Measurements from ENCODE around the gene TNIP2.

The TNIP2 gene

GRCh38 chr4:2755821-2756690 lies at the start of gene TNIP2:
TSS of gene TNIP2 (minus strand) at chr4:2756336. CDS start at chr4:2756289, 47 bp downstream.
- peak; percentile 86 for DNase-seq

DNA sequence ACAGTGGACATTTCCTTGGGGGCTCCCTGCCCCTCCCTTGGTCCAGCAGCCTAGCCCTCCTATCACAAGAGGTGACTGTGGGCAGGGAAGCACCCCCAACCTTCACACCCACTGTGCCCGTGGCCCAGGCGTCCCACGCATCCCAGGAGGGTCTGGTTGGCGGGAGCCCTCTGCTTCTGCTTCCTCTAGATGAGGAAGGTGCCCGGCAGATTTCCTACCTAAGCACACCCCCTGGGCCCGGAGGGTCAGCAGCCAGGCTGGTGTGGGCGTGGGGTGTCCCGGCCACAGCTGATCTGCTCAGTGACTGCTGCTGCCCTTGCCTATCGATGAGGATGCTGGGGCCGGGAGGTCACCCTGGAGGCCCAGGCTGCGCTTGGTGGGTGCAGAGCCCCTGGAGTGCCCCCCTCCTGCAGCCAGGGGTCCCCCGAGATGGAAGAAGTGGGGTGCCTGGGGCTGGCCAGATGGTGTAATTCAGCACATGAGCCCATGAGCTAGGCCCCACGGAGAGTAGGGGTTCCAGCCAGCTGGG lies 48.9 kb upstream of the TNIP2 start:
- DNase-seq: no peak

DNA sequence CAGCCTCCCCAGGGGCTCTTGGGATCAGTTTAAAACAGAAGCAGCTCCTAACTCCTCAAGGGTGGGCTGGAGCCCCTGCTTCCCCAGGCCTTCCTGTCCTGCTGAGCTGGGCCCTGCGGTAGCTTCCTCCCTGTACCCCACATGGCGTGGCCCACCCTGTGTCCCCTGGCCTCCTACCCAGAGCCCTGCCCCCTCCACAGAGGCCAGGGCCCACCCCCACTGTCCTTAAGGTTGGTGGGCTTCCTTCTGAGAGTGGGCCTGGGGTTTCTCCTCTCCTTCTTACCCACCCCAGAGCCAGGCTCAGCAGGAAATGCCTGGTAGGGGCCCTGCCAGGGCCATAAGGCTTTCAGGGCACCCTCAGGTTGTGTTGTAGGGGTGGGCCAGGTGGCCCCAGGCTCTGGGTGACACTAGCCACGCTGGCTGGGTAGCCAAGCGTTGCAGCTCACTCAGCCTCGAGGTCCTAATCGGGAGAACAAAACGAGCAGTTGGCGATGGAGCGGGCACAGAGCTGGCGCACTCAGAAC lies 48.4 kb upstream of the TNIP2 start:
- no peak for DNase-seq

DNA sequence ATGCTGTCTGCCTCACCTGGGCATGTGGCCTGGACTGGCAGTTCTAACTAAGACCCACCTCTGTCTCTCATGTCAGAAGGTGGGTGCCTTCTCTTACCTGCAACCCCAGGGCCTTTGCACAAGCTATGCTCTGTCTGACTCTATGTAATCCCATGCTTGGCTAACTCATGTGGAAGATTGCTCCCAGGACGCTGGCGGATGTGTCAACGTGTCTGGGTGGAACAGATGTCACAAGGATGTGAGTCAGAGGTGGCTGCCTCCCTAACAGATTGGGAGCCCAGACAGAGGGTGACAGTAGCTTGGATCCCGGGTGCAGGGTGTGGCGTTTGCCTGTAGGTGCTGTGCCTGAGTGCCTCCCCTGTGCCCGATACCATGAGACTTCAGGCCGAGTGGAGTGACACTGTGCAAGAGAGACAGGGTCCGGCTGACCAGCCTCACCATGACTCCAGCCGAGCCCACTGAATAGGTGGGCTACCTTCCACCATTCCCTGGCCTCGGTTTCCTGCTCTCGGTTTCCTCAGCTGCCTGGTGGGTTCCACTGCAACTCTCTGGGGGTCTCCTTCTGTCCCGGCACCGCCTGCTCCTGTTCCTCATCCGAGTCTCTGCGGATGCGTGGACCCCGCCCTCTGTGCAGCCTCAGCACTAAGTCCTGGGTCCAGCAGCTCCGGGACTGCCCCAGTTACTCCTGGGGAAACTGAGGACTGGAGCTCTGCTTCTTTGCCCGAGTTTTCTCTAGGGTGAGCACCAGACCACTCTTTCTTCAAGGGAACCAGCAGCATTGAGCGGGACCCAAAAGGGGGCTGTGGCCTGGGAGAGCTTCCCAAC lies 47.7 kb upstream of the TNIP2 start:
- DNase-seq: no peak

GRCh38 chr4:2802618-2803531 lies 46.7 kb upstream of the TNIP2 start:
- no peak for DNase-seq

GRCh38 chr4:2800691-2801596 lies 44.8 kb upstream of the TNIP2 start:
- peak; percentile 79 for DNase-seq

DNA sequence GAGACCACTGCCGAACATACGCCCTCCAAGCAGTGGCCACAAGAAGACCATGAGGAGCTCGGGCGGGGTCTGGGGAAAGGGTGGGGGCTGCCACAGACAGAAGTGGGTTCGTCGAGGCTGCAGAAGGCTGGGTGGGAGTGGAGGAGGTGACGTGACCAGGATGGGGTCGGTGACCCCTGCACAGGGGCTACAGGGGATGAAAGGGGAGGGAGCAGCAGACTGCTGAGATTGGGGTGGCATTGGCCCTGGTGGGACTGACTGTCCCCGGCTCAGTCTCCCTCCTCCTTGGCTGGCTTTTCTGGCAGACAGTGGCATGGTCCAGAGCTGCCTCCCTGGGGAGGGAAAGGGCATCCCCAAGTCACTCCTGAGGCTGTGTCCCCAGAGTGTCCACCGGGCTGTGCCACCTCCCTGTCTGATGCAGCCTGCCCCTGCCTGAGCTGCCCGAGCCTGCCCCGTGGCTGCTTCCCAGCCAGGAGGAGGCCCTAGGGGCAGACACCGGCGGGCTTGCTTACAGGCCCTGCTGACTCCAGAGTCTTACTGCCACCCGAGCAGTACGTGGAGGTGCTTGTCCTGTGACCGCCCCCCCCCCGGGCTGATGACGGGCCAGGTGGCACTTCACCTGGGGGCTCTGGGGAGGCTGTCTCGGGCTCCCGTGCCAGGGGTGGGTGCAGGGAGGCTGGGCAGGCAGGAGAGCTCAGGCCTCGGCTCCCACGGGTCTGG lies 44.0 kb upstream of the TNIP2 start:
- peak; percentile 44 for DNase-seq

DNA sequence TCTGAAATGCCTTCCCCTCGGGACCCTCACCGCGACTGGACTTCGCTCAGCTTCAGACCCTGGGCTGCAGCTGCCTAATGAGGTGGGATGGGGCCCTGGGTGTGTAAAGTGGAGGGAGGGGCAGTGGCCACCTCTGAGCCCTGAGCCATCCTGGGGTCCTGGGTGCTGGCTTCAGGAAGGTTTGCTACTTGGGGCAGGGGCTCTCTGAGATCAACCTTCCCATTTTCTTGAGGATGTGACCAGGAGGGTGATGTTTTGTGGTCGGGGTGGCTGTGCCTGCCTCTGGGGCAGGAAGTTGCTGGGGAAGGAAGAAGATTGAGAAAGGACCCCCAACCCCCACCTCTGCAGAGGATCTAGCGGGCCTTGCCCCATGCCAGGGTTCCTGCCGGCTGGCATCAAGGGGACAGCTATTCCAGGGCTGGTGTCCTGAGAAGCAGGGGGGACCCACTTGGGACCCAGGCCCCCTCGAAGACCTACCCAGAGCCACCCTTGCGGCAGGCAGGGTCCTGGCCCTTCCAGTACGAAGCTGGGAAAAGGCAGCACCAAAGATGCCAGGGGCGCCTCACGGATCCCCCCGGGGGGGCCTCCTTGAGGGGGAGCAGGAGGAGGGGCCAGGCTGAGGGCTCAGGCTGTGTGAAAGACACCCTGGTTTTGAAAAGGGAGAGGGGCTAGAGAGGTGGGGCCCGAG lies 43.2 kb upstream of the TNIP2 start:
- DNase-seq: peak; percentile 58

GRCh38 chr4:2798399-2799223 lies 42.5 kb upstream of the TNIP2 start:
- DNase-seq: peak; percentile 88

DNA sequence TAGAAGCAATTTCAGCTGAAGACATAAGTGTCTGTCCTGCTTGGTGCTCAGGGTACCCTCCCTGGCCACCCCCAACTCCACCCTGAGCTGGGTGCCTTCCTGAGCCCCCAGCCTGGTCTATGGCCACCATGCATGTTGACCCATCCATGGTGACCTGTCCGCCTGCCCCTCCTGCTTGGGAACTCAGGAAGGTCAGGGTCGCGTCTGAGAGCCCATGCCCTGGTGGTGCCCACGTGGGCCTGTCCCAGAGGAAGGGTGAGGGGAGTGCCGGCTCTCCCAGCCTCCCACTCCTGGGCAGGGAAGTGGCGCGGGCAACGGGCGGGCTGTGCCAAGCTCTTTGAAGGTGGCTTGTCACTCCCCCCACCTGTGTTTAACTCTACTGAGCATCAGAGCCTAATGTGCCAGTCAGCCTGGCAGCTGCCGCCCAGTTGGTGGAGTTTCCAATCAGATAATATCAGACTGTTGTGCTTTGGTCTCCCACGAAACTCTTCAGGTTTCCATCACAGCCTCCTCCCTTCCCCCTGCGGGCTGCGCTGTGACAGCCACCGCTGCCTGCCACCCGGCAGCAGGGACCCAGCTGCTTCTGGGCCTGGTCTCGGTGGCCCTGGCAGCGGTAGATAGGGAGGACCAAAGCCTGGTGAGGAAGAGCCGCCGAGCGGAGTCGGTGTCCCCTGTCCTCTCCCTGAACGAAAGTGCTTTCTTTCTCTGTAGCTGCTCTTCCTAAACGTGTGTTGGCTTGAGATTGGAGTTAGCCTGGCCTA lies 41.6 kb upstream of the TNIP2 start:
- peak; percentile 92 for DNase-seq

DNA sequence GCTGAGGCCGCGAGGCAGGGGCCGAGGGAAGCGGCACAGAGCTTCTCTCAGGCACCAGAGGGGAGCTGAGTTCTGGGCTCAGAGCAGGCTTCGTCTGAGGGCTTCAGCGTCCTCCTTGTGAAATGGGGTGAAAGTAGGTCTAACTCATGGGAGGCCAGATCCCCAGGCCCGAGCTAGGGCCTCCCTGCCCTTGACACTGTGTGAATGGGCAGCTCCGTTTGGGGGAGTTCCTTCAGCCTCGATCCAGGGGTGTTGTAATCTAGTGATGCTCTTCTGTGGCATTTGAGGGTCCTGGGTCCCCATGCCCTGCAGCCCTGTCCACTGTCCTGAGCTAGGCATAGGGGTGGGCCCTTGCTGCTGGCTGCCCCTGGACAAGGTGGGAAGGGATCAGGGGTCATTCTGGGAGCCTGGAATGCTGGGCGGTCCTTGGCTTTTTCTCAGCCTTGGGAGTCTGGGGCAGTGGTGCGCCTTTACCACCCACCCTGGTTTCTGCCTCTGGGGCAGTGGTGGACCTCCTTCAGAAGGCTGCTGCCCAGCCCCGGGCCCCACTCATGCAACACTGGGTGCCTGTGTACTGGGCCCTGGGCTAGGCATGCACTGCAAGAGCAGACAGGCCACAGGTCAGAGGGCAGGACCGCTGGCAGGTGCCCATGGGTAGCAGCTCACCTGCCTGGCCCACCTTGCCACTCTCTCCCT lies 40.9 kb upstream of the TNIP2 start:
- DNase-seq: no peak

DNA sequence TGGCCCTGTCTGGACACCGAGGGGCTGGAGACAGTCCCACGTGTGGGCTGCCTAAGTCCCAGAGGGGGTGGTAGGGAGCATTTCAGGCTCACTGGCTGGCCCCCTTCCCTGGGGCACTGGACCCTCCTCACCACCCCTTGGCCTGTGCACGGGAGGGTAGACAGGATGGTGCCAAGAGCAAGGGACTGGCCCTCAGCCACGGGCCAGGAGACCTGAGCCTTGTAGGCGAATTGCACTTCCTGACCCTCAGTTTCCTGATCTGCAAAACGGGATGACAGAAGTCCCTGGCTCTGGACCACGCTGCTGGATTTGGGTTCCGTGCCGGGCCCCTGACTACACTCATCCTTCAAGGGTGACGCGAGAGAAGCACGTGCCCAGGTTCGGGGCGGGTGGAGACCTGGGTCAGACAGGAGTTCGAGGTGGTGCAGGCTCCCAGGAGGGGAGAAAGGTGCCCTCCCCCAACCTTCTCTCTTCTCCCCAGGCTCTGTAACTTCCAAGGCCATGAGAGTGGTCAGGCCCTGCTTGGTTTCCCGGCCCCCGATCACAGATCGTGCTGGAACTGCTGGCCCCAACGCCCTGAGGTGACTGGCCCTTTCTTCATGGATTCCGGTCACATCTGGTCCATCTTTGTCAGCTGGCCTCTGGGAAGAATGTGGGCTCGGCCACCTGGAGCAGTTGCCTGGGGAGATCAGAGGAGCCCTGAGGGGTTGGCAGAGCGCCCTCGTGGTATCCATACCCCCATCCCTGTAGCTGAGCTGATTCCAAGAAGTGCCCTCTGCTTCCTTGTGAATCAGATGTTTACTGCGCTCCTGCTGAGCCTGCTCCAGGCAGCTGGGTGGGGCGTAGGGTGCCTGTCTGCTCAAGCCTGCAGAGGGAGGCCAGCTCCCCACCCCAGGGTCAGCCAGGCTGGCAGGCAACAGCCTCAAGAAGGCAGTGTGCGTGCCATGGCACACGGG lies 40.0 kb upstream of the TNIP2 start:
- no peak for DNase-seq

GRCh38 chr4:2795300-2795892 lies 39.3 kb upstream of the TNIP2 start:
- DNase-seq: no peak

DNA sequence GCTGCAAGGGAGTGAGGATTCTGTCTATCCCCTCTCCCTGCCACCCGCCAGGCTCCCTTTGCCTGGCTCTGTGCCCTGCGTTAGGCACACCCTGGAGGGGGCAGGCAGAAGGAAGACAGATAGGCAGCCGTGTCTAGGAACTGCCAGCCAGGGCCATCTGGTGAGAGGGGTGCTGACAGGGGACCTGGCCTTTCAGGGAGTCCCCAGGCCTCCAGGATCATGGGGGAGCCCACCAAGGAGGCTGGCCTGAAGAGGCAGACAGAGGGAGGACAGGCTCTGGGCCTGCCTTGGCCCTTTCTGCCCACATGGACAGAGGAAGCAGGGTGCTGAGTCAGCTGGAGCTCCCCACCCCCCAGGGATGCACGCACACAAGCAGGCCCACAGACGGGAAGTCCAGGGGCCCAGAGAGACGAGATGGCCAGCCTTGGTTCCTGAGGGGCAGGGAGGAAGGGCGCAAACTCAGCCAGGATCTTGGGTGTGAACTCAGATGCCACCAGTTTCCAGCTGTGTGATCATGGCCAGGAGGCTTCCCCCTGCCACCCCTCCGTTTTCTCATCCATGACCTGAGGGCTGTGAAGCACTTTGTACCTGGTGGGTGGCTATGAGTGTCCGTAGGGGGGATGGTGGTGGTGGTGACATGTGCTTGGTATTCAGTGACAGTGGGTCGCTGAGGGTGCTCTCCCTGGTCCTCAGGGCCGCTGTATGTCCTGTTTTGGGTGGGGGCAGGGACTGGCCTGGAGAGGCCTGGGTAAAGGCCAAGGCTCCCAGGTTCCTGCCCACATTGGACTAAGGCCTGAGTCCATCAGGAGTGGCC lies 38.6 kb upstream of the TNIP2 start:
- DNase-seq: peak; percentile 90

Measured in hematopoietic multipotent progenitor cell treated with erythropoietin and hydrocortisone succinate and interleukin-3 and kit ligand, for 4 days (in vitro differentiated cells).